GM19025 (cell line): Measurements from ENCODE around the gene CDH10.

Source experiments
- ATAC-seq: cut with Tn5 transposase; IDR thresholded peaks from one replicate; pipeline ENCODE4 v1.9.1; 2021; ENCODE audit warnings: mild to moderate bottlenecking, low read depth, moderate library complexity; ENCODE audit not compliant: unreplicated experiment

The CDH10 gene

DNA sequence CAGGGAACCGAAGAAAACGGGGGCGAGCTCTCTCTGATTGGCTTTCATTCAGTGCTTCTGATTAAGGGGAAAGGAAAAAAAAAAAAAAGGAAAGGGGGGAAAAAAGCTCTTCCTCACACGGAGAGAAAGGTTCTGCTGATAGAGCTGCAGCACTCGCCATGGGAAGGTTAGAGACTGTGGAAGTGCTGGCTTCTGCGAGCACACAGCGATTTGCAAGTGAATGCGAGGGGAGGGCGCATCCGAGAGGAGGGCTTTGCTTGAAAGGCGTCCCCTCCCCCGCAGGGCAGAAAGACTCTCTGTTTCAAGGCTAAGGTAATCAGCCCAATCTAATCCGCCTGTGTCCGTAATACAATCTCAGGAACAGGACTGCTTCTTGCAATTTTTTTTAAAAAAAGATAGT is at the start of gene CDH10:
Gene CDH10 (minus strand): TSS at position 218 of the 400 bp plus-strand sequence. CDS start 51,488 bp downstream, outside the sequence.
- no peak for ATAC-seq

DNA sequence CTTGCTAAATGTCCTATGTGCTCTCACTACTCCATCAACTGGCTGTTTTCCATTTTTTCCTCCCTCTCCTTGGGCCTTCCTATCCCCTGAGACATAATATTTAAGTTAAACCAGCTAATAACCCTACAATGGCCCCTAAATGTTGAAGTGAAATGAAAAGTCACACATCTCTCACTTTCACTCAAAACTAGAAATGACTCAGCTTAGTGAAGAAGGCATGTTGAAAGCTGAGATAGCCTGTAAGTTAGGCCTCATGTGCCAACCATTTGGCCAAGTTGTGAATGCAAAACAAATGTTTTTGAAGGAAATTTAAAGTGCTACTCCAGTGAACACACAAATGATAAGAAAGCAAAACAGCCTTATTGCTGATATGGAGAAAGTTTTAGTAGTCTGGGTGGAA is 48.8 kb upstream of the CDH10 start:
- no peak for ATAC-seq

DNA sequence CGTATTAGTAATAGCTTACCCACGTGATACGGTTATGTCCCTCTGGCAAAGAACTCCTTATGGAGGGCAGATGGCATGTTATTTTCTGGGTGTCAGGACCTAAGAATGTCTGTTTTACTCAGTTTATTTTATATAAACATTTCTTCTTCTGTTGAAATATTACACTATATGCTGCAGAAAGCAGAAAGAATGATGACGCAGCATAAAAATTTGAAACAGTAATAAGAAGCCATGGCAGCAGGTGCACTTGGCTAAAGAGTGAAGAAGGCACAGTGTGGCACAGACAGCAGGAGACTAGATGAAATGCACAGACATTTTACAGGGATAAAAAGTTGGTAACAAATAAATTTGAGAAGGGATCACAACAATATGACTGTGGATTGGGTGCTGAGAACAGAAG is 46.3 kb upstream of the CDH10 start:
- ATAC-seq, result no peak

DNA sequence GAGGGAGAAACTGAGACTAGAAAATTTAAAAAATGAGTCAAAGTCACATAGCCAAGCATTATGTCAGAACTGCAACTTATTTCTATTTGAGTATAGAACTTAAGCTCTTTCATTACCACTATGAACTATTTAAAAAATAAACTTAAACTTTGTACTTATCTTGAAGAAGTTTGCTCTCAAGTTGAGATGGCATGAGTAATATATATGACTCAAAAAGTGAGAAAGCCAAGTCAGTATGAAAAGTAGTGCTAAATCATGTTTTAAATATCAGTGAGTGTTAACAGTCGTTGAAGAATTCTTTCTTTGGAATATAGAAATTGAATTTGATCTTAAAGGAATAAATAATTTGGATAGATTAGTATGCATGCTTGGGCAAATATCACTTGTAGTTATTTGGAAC is 36.3 kb upstream of the CDH10 start:
- no peak for ATAC-seq

DNA sequence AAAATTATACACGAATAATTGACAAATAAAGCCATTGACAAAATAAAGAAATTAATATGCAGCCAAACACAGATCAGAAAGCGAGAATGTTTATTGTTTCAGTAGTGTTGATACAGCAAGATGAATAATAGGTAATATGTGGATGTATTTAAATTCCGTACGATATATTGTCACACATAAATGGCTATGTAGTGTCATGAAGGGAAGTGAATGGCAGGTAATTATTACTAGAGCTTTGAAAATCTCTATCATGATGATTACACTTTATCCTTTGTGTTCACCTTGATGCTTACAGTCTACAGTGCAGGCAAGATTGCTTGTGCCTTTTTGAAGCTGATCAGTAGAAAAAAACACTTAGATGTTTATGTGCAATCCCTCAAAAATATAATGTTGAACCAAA is 23.3 kb upstream of the CDH10 start:
- ATAC-seq, result no peak

DNA sequence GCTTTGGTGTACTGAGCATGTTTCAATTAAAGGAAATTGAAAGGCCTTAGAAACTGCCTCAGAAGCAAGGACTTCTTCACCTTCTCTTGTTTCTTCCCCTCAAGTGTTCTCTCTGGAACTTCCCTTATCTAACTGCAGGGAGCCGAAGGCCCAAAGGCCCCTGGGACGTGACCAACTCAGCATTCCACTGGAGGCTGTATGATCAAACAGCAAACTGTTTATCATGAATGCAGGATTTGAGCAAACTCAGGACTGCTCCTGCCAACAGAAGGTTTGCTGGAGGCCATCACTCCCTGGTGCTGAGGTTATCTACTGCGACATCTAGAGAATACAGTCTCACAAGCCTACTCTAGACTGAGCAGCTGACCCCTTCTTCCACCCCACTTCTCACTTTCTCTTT is 4.8 kb upstream of the CDH10 start:
- no peak for ATAC-seq

DNA sequence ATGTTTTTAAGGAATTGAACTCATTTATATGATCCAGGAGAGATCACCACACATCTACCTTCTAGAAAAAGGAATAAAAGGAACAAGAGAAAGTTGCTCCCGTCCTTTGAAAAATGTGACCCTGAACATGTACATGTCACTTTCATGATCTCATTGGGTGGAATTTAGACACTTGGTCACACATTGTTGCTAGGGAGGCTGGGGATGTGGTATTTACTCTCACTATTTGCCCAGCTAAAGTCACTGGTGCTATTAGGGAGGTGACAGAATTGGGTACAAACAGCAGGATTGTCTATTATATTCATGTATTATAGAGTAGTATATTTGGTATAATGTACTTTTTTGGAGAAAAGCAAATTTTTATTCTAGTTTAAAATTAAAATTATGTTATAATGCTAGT is 2.1 kb upstream of the CDH10 start:
- no peak for ATAC-seq

DNA sequence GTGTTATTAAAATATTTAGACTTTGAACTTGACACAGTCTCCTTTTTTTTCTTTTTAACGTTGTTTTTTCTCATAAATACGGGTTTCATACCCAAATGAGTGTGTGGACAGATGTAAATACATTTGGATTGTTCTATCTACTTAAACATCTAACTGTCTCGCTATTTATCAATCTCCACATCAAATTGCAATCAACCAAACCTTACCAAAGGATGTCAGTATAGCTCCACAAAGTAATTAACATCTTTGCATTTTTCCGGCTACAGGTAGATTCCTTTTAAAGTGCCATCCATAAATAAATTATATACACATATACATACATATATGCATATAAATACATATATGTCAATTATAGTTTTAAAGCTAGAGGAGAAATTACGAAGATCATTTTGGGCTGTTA is 705 bp upstream of the CDH10 start:
- no peak for ATAC-seq

DNA sequence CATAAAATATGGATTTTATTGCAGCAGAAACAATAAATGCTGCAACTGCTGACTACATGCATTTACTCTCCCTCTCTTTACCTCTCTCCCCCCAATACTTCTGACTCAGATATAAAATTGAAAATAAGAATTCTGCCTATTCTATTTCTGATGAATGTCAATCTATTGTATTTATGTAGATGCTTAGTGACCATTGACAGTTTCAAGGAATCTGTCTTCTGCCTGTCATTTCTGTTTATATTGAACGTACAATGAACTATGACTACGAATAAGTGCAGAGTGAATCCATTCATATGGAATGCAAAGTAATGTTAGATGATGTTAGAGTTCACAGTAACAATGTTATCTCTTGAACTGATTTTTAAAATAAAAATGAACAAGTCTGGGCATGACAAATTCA is 898 bp downstream of the CDH10 start:
- ATAC-seq, result no peak

DNA sequence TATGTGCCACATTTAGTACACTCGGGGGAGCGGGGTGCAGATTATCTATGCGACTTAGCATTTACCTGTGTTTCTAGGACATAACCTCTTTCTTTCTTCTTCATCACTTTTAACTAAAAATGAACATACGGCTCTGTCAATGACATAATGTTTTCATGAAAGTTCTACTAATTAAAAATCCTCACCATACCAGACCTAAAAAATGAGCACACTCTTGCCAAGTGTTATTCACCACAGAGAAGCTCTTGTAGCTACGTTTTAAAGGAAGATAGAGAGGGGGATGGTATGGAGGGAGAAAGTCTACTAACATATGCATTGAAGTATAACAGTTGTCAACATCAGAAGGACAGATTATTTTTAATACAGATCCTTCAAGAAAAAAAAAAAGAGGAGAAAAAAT is 1.6 kb downstream of the CDH10 start:
- no peak for ATAC-seq

DNA sequence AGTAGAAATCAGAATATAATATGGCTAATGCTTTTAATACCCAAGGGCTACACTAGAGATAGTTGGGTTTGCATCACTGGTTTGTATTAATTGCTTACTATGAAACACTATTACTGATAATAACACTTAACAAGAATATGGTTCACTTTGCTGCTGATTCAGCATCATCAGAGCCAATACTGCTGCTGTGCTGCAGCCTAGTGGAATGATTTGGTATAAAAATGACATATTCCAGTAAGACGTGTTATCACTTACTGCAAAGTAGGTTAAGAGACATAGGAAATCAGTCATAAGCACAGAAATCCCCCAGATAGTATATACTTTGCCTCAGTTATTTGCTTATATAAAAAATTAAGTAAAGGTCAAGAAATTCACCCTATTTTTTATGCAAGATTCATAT is 2.8 kb downstream of the CDH10 start:
- ATAC-seq, result no peak

DNA sequence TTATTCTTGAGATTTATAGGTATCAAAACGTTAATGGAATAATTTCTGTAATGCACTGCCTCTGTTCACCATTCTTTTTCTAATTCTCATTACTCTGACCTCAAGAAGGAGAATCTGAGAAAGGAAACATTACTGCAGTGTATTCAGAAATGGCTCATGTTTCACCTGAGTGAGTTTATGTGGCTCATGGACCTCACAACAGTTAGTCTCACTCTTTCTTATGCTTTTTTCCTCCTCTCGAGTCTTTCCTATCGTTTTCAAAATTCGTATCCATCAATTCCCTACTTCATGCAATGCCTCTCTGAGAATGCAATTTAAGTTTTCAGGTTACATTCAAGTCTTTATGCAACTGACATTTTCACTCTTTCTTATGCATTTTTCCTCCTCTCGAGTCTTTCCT is 9.6 kb downstream of the CDH10 start:
- ATAC-seq, result no peak

DNA sequence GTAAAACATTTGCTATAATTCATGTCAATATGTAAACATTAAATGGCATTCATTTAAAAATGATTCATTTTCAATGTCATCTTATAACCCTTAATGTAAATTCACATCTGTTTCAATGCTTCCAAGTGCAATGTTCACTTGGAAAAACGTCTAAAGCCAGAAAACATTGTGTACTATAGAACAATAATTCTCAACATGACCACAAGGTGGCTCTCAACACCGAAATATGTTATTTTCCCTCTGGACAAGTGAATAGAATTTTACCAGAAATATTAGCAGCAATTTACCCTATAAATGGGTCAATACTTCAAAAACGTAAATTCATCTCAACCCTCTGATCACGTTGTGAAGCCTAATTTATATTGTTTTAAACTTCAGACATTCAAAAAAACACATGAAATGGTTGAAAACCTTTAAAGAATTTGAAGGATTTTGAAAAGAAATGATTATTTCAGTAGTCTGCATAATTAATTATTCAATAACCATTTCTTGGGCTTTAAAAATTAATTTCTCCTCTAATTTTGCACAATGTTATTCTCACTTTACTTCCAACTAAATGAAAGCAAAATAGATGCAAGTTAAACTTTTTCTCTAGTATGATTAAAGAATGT is 11.0 kb downstream of the CDH10 start:
- ATAC-seq, result no peak

DNA sequence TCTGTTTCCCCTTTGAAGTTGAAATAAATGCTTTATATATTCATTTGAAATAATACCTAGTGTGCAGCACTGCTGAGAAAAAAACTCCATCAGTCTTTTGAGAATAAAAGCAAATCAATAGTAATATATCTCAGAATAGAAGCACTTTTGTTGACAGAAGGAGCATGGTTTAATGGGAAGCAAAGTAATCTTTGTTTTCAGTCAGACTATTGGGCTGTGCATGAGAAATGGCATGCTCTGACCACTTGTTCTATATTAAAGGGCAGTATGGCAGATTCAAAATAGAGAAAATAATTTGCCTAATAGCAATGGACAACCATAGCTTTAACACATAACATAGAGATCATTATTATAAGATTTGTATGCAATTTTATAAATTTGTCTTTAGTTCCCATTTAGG is 12.4 kb downstream of the CDH10 start:
- ATAC-seq, result no peak

DNA sequence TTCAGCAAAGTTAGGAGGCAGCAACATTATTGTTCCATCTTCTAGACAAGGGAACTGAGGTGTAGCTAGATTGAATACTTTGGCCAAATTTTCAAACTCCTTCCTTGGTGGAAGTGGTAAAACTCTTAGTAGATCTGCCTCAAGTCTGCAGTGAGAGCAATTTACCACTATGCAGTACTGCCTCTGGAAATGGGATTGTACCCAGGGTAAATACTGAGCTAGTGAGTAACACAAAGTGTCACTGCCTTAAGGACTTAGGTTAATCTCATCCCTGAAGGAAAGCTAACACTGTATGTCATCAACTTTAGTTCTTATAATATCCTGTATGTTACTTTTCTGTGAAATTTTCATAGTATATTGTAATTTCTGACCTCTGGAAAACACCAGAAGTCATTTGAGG is 13.9 kb downstream of the CDH10 start:
- ATAC-seq, result no peak

DNA sequence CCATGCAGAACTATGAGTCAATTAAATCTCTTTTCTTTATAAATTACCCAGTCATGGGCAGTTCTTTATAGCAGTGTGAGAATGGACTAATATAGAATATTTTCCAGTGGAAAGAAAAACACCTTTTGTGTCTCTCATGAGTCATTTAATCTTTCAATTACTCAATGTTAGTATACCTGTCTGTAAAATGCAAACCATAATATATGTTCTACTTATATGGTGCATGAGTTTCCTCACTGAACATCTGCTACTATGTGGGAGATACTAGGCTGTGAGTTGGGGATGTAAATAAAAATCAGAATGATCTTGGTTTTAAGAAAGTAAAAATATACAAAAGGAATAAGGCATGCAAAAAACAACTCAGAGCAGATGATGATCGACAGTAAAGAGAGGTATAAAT is 15.0 kb downstream of the CDH10 start:
- ATAC-seq, result no peak

DNA sequence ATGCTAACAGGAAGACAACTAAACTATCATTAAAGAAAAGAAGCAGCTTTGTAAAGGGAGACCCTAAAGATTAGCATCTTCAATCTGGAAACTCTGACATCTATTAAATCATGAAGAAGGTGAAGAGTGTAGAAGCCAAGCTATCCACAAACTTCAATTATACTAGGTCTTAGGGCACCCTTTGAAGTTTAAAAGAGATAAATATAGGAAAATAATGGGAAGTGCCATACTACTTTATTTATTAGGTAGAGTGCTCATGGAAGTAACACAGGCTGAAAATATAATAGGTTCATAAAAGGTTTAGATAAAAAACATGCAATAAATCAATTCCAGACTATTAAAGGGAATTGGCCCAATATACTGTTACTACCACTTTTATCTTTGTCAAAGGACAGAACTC is 19.9 kb downstream of the CDH10 start:
- no peak for ATAC-seq

DNA sequence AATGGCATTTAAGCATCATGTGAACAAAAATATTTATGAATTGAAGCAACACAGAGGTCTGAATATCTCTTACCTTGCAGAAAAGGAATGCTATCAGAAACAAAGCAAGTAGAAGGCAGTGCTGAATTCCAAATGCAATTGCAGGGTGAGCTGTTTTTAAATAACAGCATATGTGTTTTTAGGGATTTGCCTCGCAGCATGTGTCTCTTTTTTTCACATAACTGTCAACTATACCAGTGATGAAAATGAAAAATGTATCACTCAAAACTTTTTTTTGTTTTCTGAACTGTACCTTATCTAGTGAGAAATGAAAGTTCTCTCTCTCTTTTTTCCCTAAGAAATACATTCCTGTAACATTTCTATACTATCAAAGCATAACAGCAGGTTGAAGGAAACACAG is 21.2 kb downstream of the CDH10 start:
- ATAC-seq, result no peak

DNA sequence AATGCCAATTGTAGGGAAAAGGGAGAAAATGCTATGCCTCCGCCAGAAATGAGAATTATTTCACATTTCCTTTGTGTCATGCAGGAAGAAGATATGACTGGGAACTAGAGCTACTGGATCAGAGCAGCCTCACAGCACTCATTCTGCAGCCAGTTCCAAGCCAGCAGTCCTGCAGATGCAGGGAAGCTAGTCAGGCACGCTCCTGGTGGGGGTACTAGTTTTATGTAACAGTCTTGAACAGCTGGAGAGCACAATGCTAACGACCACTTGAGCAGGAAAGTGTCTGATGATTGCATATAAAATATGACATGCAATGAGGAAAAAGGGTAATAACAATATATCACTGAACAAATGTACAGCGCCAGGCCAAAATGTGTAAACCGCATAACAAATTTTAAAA is 21.7 kb downstream of the CDH10 start:
- no peak for ATAC-seq

DNA sequence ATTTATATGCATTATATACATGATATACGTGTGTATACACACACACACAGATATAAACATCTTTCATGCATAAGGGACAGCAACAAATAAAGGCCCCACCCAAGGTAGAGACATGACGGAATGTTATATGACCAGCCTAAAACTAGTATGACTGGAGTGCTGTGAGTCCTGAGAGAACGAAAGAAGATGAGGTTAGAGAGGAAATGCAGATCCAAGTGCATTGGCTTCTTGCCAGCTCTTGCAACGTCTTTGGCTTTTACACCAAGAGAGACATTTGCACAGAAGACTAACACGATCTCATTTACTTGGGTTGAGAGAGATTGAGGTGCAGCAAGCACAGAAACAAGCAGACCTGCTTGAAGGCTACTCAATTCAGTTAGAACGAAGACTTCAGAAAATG is 23.0 kb downstream of the CDH10 start:
- ATAC-seq, result no peak

DNA sequence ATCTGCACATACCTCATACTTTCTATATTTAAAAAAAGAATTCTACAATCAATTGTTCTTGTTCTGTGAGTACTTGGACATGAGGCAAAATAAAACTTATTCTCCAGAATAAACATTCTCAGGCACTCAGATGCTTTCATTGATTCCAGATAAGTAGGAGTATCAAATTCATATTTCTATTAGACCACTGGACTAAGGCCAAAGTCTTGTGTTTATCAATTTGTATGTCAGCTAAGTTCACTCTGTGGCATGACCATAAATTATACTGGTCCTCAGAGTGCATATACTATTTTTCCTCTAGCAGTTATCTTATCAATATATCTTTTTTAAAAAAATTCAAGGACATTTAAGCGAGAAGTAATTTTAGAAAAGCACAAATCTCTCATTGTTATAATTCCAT is 28.2 kb downstream of the CDH10 start:
- no peak for ATAC-seq

DNA sequence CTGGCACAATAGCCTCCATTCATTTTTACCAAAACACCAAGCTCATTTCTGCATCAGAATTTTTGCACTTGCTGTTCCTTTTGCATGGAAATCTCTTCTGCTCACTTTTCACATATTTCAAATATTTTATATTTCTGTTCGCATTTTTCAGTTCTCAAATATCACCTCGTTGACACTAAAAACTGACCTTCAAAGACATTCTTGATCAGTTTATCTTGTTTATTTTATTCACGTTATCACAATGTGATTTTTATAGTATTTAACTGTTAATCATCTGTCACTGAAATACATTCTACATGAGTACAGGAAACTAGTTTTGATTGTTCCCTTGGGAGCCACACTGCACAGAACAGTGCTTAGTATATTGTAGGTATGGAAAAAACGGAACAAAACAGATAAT is 29.6 kb downstream of the CDH10 start:
- ATAC-seq, result no peak

DNA sequence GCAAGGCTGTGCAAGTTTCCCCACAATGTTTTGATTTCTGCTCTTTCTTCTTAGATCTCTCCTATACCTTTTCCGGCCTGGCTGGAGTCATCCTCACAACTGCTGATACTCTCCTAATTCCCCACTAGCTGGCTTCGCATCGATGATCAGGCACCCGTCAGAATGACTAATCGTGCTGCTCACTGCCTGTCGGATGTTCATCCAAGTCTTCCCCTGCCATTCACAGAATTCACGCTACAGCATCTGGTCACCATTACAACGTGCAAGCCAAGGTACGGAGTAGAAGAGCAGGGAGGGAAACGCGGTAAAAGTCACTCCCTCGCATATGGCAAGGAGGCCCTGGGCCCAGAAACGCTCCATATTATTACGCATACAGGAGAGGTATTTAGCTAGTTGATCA is 35.1 kb downstream of the CDH10 start:
- ATAC-seq, result no peak
